Tibial nerve (tissue), 4 donors: ENCODE results near the gene MAN2A2. TPM values are rescaled to one million over a fixed set of nuclear protein-coding genes. Genes with fewer than 3 reads are reported as not detected.

Source experiments
- DNase-seq, 2 donors: peaks; one replicate each; pipeline ENCODE4 v3.0.0-alpha.2; 2019; ENCODE audit warnings: low spot score in 2 of 2
- H3K27ac ChIP-seq, 4 donors: fragments of 200-600 bp; sonication (generic) in 3 of 4; one replicate each; pipeline ENCODE4 v1.5.1; 2017 to 2019; ENCODE audit warnings: mild to moderate bottlenecking in 1 of 4
- H3K27me3 ChIP-seq, 2 donors: fragments of 200-600 bp; sonication (generic) in 1 of 2; one replicate each; pipeline versions ENCODE4 v1.5.1 to v1.6.0; 2017 to 2019
- H3K36me3 ChIP-seq, 3 donors: fragments of 200-600 bp; sonication (generic); one replicate each; pipeline ENCODE4 v1.5.1; 2018 to 2019
- H3K4me1 ChIP-seq, 4 donors: fragments of 200-600 bp; sonication (generic) in 3 of 4; one replicate each; pipeline ENCODE4 v1.5.1; 2017 to 2019
- H3K4me3 ChIP-seq, 4 donors: fragments of 200-600 bp; sonication (generic) in 3 of 4; one replicate each; pipeline ENCODE4 v1.5.1; 2017 to 2019; ENCODE audit warnings: mild to moderate bottlenecking in 1 of 4, moderate library complexity in 1 of 4
- H3K9me3 ChIP-seq, 4 donors: fragments of 200-600 bp; sonication (generic) in 3 of 4; one replicate each; pipeline ENCODE4 v1.5.1; 2017 to 2019
- CTCF ChIP-seq, 5 experiments: fragments of 200-600 bp in 3 of 5; fragments of 450-650 bp in 2 of 5; sonication (generic) in 3 of 5; IDR thresholded peaks; one replicate each; pipeline ENCODE4 v1.5.1; 2016 to 2019; ENCODE audit warnings: antibody characterized with exemption in 5 of 5, mild to moderate bottlenecking in 3 of 5, moderate library complexity in 2 of 5
- EP300 ChIP-seq, 2 donors: sonication (generic); formaldehyde crosslinking; IDR thresholded peaks; one replicate each; pipeline ENCODE4 v1.6.1; 2017; ENCODE audit warnings: antibody characterized with exemption in 2 of 2, mild to moderate bottlenecking in 1 of 2
- POLR2A ChIP-seq, 2 donors: fragments of 450-650 bp; IDR thresholded peaks; one replicate each; pipeline ENCODE4 v1.6.1; 2017; ENCODE audit warnings: antibody characterized with exemption in 2 of 2, mild to moderate bottlenecking in 2 of 2, moderate library complexity in 2 of 2
- WGBS, 2 donors: methylation state at CpG; one replicate each; pipeline ENCODE4 v1.1.5; 2018; 5-methylcytosine and 5-hydroxymethylcytosine counted together
- total RNA-seq, 4 donors: library from RNA; depleted of rRNA; stranded (reverse); fragments of >200 nt; gene quantifications; one replicate each; pipeline ENCODE4 v1.1.0, GENCODE V29; 2016

MAN2A2 gene
- total RNA-seq, 4 donors from 2014 or later, result 83.5 to 178 (median 128) TPM

GRCh38 chr15:90942354-90943120 lies 39.4 kb downstream of the MAN2A2 start:
- no peak for TF ChIP-seq CTCF (IDR thresholded peaks at IDR 0.05)
- no peak for TF ChIP-seq EP300 (IDR thresholded peaks at IDR 0.05)
- TF ChIP-seq POLR2A (IDR thresholded peaks at IDR 0.05), result no peak
- WGBS, 2 donors, result 93% methylated on average over 11 to 12 of the region's 12 CpGs
- DNase-seq, result no peak
- Histone ChIP-seq H3K27ac (no peak overlapping the region), H3K4me3 (no peak overlapping the region), H3K36me3 (peaks cover 5 to 97% (median 57%) of the 10 kb centered on the region in 3 donors), H3K9me3 (no peaks in the 10 kb centered on the region), H3K27me3 (no peaks in the 10 kb centered on the region), H3K4me1 (no peaks in the 10 kb centered on the region)

- no peaks in the 10 kb centered on the region for H3K4me1 ChIP-seq
- no peak for DNase-seq
- H3K9me3 ChIP-seq, result no peaks in the 10 kb centered on the region
- no peak overlapping the region for H3K27ac ChIP-seq
- TF ChIP-seq EP300 (IDR thresholded peaks at IDR 0.05), result no peak
- TF ChIP-seq POLR2A (IDR thresholded peaks at IDR 0.05), result no peak
- TF ChIP-seq CTCF (IDR thresholded peaks at IDR 0.05), result no peak
- peaks cover 5 to 100% (median 55%) of the 10 kb centered on the region in 3 donors for H3K36me3 ChIP-seq
- H3K4me3 ChIP-seq, result no peak overlapping the region
- no peaks in the 10 kb centered on the region for H3K27me3 ChIP-seq
- WGBS, 2 donors, result 88 to 96% methylated on average over 7 of the region's 7 CpGs
These were observed 42.0 kb downstream of the MAN2A2 start for GRCh38 chr15:90945091-90945490.

GRCh38 chr15:90946538-90946937 lies 43.4 kb downstream of the MAN2A2 start:
- WGBS, 2 donors, result 89 to 93% methylated on average over 8 to 16 of the region's 16 CpGs
- H3K27ac ChIP-seq, result no peak overlapping the region
- no peak overlapping the region for H3K4me3 ChIP-seq
- H3K4me1 ChIP-seq, result no peaks in the 10 kb centered on the region
- no peaks in the 10 kb centered on the region for H3K9me3 ChIP-seq
- no peaks in the 10 kb centered on the region for H3K27me3 ChIP-seq
- H3K36me3 ChIP-seq, result peaks cover 5 to 100% (median 45%) of the 10 kb centered on the region in 3 donors
- TF ChIP-seq POLR2A (IDR thresholded peaks at IDR 0.05) (no peak), CTCF (IDR thresholded peaks at IDR 0.05) (no peak), EP300 (IDR thresholded peaks at IDR 0.05) (no peak)
- no peak for DNase-seq

GRCh38 chr15:90946941-90947576 lies 44.0 kb downstream of the MAN2A2 start:
- 90 to 95% methylated on average over 7 to 8 of the region's 8 CpGs for WGBS, 2 donors
- Histone ChIP-seq H3K9me3 (no peaks in the 10 kb centered on the region), H3K27me3 (no peaks in the 10 kb centered on the region), H3K36me3 (peaks cover 2 to 100% (median 43%) of the 10 kb centered on the region in 3 donors), H3K4me3 (no peak overlapping the region), H3K27ac (no peak overlapping the region), H3K4me1 (no peaks in the 10 kb centered on the region)
- TF ChIP-seq CTCF (IDR thresholded peaks at IDR 0.05), result no peak
- no peak for TF ChIP-seq POLR2A (IDR thresholded peaks at IDR 0.05)
- TF ChIP-seq EP300 (IDR thresholded peaks at IDR 0.05), result no peak
- DNase-seq, result no peak
